Activated naive CD8-positive, alpha-beta T cell treated with anti-CD3 and anti-CD28 coated beads for 36 hours (primary cell): Measurements from ENCODE around the gene KCTD5. TPM values are rescaled to one million over a fixed set of nuclear protein-coding genes. Genes with fewer than 3 reads are reported as not detected.
"Not testable (repeated sequence)": the region's sequence is repeated elsewhere in the genome, so short reads cannot be mapped to it uniquely, and the experiment has no call there.

Source experiments
- DNase-seq: peaks from one replicate; pipeline ENCODE4 v3.0.0; 2021
- H3K27ac Mint-ChIP-seq: one replicate; pipeline ENCODE4 v1.8.0; 2022; ENCODE audit warnings: mild to moderate bottlenecking, moderate library complexity, mixed read lengths
- H3K27me3 Mint-ChIP-seq: one replicate; pipeline ENCODE4 v1.8.0; 2022; ENCODE audit warnings: mild to moderate bottlenecking, mixed read lengths
- H3K36me3 Mint-ChIP-seq: one replicate; pipeline ENCODE4 v1.8.0; 2021; ENCODE audit warnings: mild to moderate bottlenecking, mixed read lengths
- H3K4me1 Mint-ChIP-seq: one replicate; pipeline ENCODE4 v1.8.0; 2021; ENCODE audit warnings: mixed read lengths
- H3K4me3 Mint-ChIP-seq: one replicate; pipeline ENCODE4 v1.8.0; 2022; ENCODE audit warnings: mild to moderate bottlenecking, moderate library complexity, mixed read lengths
- H3K9me3 Mint-ChIP-seq: one replicate; pipeline ENCODE4 v1.8.0; 2022; ENCODE audit warnings: mixed read lengths
- total RNA-seq, 2 experiments: library from RNA; stranded (reverse); gene quantifications; one replicate each; pipeline ENCODE4 v1.2.3, GENCODE V29; 2021

KCTD5 gene
- total RNA-seq, result 10 to 100 TPM; 29.2 to 29.3 TPM

- H3K4me3 Mint-ChIP-seq, result peak within 1 kb of the TSS; percentile 100
- H3K9me3 Mint-ChIP-seq, result no peaks in the 10 kb centered on the region
- peaks cover 23% of the 10 kb centered on the region for H3K4me1 Mint-ChIP-seq
These were observed at the start of gene KCTD5 for GRCh38 chr16:2682209-2683021. Gene KCTD5 (plus strand): TSS chr16:2682523. CDS start chr16:2682549, 26 bp downstream.

GRCh38 chr16:2639071-2639721, 43.1 kb upstream of the KCTD5 start:
- not testable (repeated sequence) for H3K36me3 Mint-ChIP-seq, H3K4me3 Mint-ChIP-seq, H3K9me3 Mint-ChIP-seq, H3K4me1 Mint-ChIP-seq, H3K27ac Mint-ChIP-seq, DNase-seq, H3K27me3 Mint-ChIP-seq

More at GRCh38 chr16:2682209-2683021, at the start of gene KCTD5:
- H3K27ac Mint-ChIP-seq, result peak within 1 kb of the TSS; percentile 98
- no peaks in the 10 kb centered on the region for H3K27me3 Mint-ChIP-seq
- peaks cover 16% of the 10 kb centered on the region for H3K36me3 Mint-ChIP-seq
- DNase-seq, result peak; percentile 97

GRCh38 chr16:2639722-2640072, 42.6 kb upstream of the KCTD5 start:
- H3K27ac Mint-ChIP-seq, H3K4me3 Mint-ChIP-seq, H3K9me3 Mint-ChIP-seq, H3K36me3 Mint-ChIP-seq, DNase-seq, H3K27me3 Mint-ChIP-seq, H3K4me1 Mint-ChIP-seq: not testable (repeated sequence)

- not testable (repeated sequence) for H3K4me3 Mint-ChIP-seq, H3K27ac Mint-ChIP-seq
These were observed 39.8 kb upstream of the KCTD5 start for GRCh38 chr16:2642561-2642960.

GRCh38 chr16:2644754-2645453, 37.4 kb upstream of the KCTD5 start:
- H3K4me1 Mint-ChIP-seq, DNase-seq, H3K36me3 Mint-ChIP-seq, H3K27ac Mint-ChIP-seq, H3K4me3 Mint-ChIP-seq, H3K27me3 Mint-ChIP-seq, H3K9me3 Mint-ChIP-seq: not testable (repeated sequence)

More at GRCh38 chr16:2642561-2642960, 39.8 kb upstream of the KCTD5 start:
- not testable (repeated sequence) for DNase-seq, H3K36me3 Mint-ChIP-seq, H3K4me1 Mint-ChIP-seq, H3K27me3 Mint-ChIP-seq, H3K9me3 Mint-ChIP-seq

- DNase-seq, H3K27me3 Mint-ChIP-seq, H3K4me3 Mint-ChIP-seq, H3K4me1 Mint-ChIP-seq, H3K27ac Mint-ChIP-seq, H3K36me3 Mint-ChIP-seq, H3K9me3 Mint-ChIP-seq: not testable (repeated sequence)
These were observed 31.0 kb upstream of the KCTD5 start for GRCh38 chr16:2651268-2651871.

- H3K27ac Mint-ChIP-seq, result not testable (repeated sequence)
These were observed 28.4 kb upstream of the KCTD5 start for GRCh38 chr16:2653915-2654314.

GRCh38 chr16:2654949-2655348, 27.4 kb upstream of the KCTD5 start:
- DNase-seq, H3K27me3 Mint-ChIP-seq, H3K9me3 Mint-ChIP-seq, H3K27ac Mint-ChIP-seq, H3K4me1 Mint-ChIP-seq, H3K36me3 Mint-ChIP-seq, H3K4me3 Mint-ChIP-seq: not testable (repeated sequence)

More at GRCh38 chr16:2653915-2654314, 28.4 kb upstream of the KCTD5 start:
- H3K4me3 Mint-ChIP-seq, DNase-seq, H3K9me3 Mint-ChIP-seq, H3K36me3 Mint-ChIP-seq, H3K4me1 Mint-ChIP-seq, H3K27me3 Mint-ChIP-seq: not testable (repeated sequence)

- Mint-ChIP-seq H3K4me1 (peaks cover 12% of the 10 kb centered on the region), H3K27ac (no peak overlapping the region), H3K36me3 (no peaks in the 10 kb centered on the region), H3K4me3 (no peak overlapping the region), H3K9me3 (no peaks in the 10 kb centered on the region), H3K27me3 (no peaks in the 10 kb centered on the region)
- DNase-seq, result no peak
These were observed 25.3 kb upstream of the KCTD5 start for GRCh38 chr16:2656985-2657384.

- peaks cover 12% of the 10 kb centered on the region for H3K4me1 Mint-ChIP-seq
- H3K4me3 Mint-ChIP-seq, H3K27ac Mint-ChIP-seq, H3K36me3 Mint-ChIP-seq, H3K9me3 Mint-ChIP-seq, DNase-seq, H3K27me3 Mint-ChIP-seq: not testable (repeated sequence)
These were observed 24.5 kb upstream of the KCTD5 start for GRCh38 chr16:2657803-2658202.

- not testable (repeated sequence) for H3K4me3 Mint-ChIP-seq, H3K27ac Mint-ChIP-seq, H3K36me3 Mint-ChIP-seq, H3K9me3 Mint-ChIP-seq, H3K27me3 Mint-ChIP-seq, DNase-seq
- peaks cover 25% of the 10 kb centered on the region for H3K4me1 Mint-ChIP-seq
These were observed 22.8 kb upstream of the KCTD5 start for GRCh38 chr16:2659560-2659959.

- H3K27ac Mint-ChIP-seq, H3K27me3 Mint-ChIP-seq, H3K4me3 Mint-ChIP-seq, H3K9me3 Mint-ChIP-seq, H3K36me3 Mint-ChIP-seq, DNase-seq: not testable (repeated sequence)
- peaks cover 25% of the 10 kb centered on the region for H3K4me1 Mint-ChIP-seq
These were observed 22.2 kb upstream of the KCTD5 start for GRCh38 chr16:2660014-2660662.

GRCh38 chr16:2660755-2661373, 21.5 kb upstream of the KCTD5 start:
- not testable (repeated sequence) for H3K9me3 Mint-ChIP-seq, H3K27ac Mint-ChIP-seq, H3K4me3 Mint-ChIP-seq, DNase-seq, H3K36me3 Mint-ChIP-seq, H3K27me3 Mint-ChIP-seq
- peaks cover 25% of the 10 kb centered on the region for H3K4me1 Mint-ChIP-seq
